T-helper 9 cell (primary cell): ENCODE measurements around the gene CHURC1.

Experiments used
- DNase-seq: peaks from one replicate; pipeline ENCODE4 v3.0.0-alpha.2; 2020

Gene CHURC1

GRCh38 chr14:64958743-64959142, 44.5 kb downstream of the CHURC1 start:
- no peak for DNase-seq

GRCh38 chr14:64960762-64961276, 46.6 kb downstream of the CHURC1 start:
- DNase-seq = no peak

GRCh38 chr14:64963611-64964010, 49.4 kb downstream of the CHURC1 start:
- no peak for DNase-seq

- DNase-seq = no peak
Observed at GRCh38 chr14:64965356-64966000, 51.2 kb downstream of the CHURC1 start.

GRCh38 chr14:64966976-64967375, 52.7 kb downstream of the CHURC1 start:
- no peak for DNase-seq

GRCh38 chr14:64968167-64968566, 53.9 kb downstream of the CHURC1 start:
- DNase-seq = no peak

GRCh38 chr14:64968651-64969050, 54.4 kb downstream of the CHURC1 start:
- no peak for DNase-seq

GRCh38 chr14:64970041-64970440, 55.8 kb downstream of the CHURC1 start:
- no peak for DNase-seq

- no peak for DNase-seq
Observed at GRCh38 chr14:64970776-64971477, 56.7 kb downstream of the CHURC1 start.

- DNase-seq = no peak
Observed at GRCh38 chr14:64971491-64971942, 57.3 kb downstream of the CHURC1 start.

- DNase-seq = peak; percentile 31
Observed at GRCh38 chr14:64971943-64972791, 57.9 kb downstream of the CHURC1 start, which contains the start of gene RAB15. Gene RAB15 (minus strand): TSS chr14:64972336. CDS start chr14:64972076, 260 bp downstream.

- no peak for DNase-seq
Observed at GRCh38 chr14:64973026-64973442, 58.8 kb downstream of the CHURC1 start.

GRCh38 chr14:64973826-64974225, 59.6 kb downstream of the CHURC1 start:
- no peak for DNase-seq

GRCh38 chr14:64974563-64974962, 60.3 kb downstream of the CHURC1 start:
- no peak for DNase-seq

- no peak for DNase-seq
Observed at GRCh38 chr14:64979336-64980074, 65.2 kb downstream of the CHURC1 start.

- no peak for DNase-seq
Observed at GRCh38 chr14:64983439-64984310, 69.4 kb downstream of the CHURC1 start.
